HG02943 (cell line): ENCODE results near the gene CD200R1L.

Source experiments
- ATAC-seq: cut with Tn5 transposase; IDR thresholded peaks from one replicate; pipeline ENCODE4 v1.9.1; 2021; ENCODE audit warnings: mild to moderate bottlenecking, low read depth, moderate library complexity; ENCODE audit not compliant: unreplicated experiment

Gene CD200R1L

DNA sequence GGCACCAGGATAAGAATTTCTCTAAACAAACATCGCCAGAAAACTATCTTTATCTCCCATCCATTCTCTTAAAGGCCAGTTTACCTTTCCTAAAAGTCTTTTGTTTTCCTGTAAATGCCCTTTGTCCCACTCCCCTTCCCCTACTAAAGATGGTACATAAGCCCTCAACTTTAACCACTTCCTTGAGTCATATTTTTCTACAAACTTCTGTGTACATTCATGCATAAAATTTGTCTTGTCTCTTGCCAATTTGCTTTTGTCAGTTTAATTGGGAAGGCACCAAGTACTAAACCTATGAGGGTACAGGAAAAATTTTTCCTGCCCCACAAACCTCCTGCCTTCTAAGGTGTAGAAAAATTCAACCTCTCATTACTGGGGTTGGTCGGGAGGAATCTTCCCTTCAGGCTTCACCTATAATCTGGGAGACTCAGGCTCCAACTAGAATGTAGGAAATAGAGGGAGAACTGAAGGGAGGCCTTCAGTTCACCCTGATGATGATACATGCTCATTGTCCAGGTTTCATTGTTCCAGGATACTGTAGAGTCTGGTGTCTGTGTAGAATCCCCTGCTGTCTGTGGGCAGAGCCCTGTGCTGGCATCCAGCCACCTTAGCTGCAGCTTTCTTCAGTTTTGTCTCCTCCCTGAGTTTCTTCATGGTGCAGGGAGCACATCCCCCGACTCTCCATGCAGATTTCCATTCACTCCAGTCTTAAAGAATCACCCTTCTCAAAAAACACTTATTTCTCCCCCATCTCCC lies 53.2 kb downstream of the CD200R1L start:
- ATAC-seq: no peak

- no peak for ATAC-seq
These were observed 54.9 kb downstream of the CD200R1L start for GRCh38 chr3:112791736-112792135.

- ATAC-seq: no peak
These were observed 56.9 kb downstream of the CD200R1L start for GRCh38 chr3:112789787-112790186.

- no peak for ATAC-seq
These were observed 59.6 kb downstream of the CD200R1L start for GRCh38 chr3:112786881-112787579.

- ATAC-seq: no peak
These were observed 60.6 kb downstream of the CD200R1L start for GRCh38 chr3:112786002-112786590.

- no peak for ATAC-seq
These were observed 61.2 kb downstream of the CD200R1L start for GRCh38 chr3:112785321-112786001.

DNA sequence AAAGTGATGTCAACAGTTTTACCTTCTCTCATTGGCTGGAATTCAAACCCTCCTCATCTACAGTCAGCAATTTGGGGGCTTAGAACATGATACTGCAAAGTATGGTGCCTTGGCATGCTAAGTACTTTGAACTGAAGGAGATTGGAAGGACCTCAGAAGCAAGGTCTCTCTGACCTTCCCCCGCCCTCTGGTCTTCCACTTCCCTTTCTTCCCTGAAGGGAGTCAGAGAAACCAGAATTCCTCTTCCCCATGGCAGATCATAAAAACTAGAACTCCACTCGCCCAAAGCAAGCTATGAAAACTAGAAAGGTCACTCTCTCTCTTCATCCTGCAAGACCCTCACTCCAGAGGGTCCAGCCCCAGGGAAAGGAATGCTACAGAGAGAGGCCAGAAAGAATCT lies 64.2 kb downstream of the CD200R1L start:
- ATAC-seq: no peak

DNA sequence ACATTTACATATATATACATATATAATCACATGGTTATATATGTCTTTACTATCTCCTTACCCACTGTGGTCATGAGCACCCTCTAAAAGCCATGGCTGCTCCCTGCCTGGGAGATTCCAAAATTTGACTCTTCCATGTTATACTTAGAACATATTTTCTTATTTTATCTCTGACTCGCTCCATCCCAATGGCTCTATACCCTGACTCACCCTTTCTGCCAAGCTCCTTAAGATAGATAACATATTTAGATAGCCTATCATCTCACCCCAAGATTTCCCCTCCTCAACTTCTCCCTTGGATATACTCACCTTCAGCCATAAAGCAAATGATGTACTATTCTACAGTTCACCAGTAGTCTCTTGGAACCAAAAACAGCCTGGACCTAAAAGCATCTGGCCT lies 65.1 kb downstream of the CD200R1L start:
- no peak for ATAC-seq

GRCh38 chr3:112779558-112780480 lies 66.8 kb downstream of the CD200R1L start:
- ATAC-seq: no peak

DNA sequence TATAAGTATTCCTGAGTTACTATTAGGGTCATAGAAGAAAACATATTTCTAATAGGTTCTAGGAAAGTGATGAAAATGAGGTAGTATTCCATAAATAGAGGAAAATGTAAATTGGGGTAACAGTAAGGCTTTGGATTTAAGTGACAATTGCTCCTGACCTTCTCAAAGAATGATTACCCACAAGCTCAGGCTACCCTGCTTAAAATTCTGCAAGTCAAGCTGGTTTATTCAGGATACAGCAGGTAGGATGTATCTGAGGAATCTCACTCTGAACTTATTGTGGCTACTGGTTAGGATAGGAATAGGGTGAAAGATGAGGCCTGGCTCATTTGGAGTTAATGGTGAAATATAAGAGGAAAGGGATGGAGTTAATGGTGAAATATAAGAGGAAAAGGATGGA lies 67.7 kb downstream of the CD200R1L start:
- no peak for ATAC-seq

GRCh38 chr3:112778353-112778948 lies 68.2 kb downstream of the CD200R1L start:
- no peak for ATAC-seq

- no peak for ATAC-seq
These were observed 68.9 kb downstream of the CD200R1L start for GRCh38 chr3:112777811-112778210.

GRCh38 chr3:112776836-112777235 lies 69.8 kb downstream of the CD200R1L start:
- ATAC-seq: no peak

DNA sequence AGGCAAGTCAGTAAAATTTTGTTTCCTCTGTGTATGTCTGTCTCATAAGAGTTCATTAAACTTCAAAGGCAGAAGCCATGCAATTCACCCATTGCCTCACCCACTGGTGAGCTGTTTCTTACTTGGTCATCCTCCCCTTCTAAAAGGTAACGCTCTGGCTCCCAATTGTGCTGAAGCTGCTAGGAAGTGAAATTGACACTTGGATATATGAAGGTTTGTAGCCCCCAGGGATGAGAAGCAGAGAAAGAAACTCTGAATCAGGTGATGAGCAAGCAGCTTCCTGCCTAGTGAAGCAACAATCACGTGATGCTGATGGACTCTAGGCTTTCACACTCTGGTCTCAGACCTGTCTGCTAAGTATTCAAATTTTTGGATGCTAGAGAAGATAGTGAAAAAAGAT lies 70.7 kb downstream of the CD200R1L start:
- ATAC-seq: no peak

GRCh38 chr3:112775011-112775742 lies 71.5 kb downstream of the CD200R1L start:
- no peak for ATAC-seq

DNA sequence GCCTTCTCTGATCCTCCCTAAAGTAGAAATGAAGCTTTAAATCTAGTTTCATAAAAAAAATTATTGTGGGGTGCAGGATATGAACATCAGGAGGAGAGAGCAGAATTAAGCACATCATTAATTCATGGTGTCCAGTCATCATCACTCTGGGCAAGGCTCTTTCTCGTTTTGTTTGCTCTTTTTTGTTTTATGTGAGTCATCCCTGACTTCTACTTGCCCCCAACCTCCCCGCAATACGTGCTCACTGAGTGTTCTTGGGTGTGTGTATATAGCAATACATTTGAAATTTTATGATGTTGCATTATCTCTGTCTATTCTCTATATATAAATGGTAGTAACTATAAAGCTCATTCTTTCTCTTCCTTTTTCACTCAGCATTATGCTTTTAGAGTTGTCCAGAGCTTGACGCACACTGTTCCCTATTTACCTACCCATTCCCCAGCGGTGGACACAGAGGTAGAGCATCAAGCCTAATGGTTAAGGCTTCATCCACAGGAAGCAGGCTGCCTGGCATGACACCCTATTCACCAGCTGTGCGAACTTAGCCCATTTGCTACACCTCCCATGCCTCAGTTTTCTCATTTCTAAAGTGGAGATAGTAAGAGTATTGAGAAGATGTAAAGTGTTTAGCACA lies 72.3 kb downstream of the CD200R1L start:
- ATAC-seq: no peak

DNA sequence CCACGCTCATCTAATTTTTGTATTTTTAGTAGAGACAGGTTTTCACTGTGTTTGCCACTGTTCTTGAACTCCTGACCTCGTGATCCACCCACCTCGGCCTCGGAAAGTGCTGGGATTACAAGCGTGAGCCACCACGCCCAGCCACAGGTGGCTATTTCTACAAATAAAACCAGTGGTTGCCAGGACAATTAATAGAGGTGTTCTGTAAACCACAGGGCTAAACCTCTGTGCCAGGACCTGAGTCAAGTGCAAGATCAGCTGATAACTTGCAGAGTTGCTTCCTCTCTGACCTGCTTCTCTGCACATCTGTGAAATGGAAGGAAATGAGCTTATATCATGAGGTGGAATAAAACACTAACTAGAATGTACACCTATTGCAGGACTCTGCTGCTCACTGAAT lies 72.8 kb downstream of the CD200R1L start:
- no peak for ATAC-seq

DNA sequence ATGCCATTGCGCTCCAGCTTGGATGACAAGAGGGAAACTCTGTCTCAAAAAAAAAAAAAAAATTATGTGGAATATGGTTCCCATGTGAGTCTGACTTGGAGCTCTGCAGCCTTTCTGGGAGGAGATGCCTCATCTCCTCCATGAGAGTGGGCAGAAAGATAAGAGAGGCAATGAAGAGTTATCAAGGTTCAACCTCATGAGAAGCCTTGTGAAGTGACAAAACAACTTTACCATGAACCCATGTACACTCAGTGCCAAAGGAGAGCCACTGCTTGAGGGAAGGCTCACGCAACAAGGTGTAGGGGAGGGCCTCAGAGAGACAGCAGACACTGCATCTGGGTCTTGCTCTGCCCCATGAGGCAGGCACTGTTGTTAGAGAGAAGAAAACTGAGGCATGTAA lies 75.7 kb downstream of the CD200R1L start:
- ATAC-seq: no peak
